DOHH2 (cell line): ENCODE data around the gene CLTC.

Experiments used
- CTCF ChIP-seq: fragments of 200-600 bp; sonication (generic); IDR thresholded peaks from one replicate; pipeline ENCODE4 v1.5.1; 2014; ENCODE audit warnings: antibody characterized with exemption, mild to moderate bottlenecking, low read depth, low read length; ENCODE audit not compliant: poor library complexity, severe bottlenecking
- EZH2phosphoT487 ChIP-seq: fragments of 200-600 bp; sonication (generic); IDR thresholded peaks from 2 replicates; pipeline ENCODE4 v1.6.1; 2017; ENCODE audit warnings: borderline replicate concordance, mild to moderate bottlenecking, antibody characterized with exemption, low read length, moderate library complexity, mixed read lengths

GRCh38 chr17:59652119-59652518 is 32.4 kb downstream of the CLTC start:
- no peak for TF ChIP-seq CTCF
- no peak for TF ChIP-seq EZH2phosphoT487
